Testis (tissue), 3 donors: ENCODE measurements around the gene SLC36A1. TPM values are rescaled to one million over a fixed set of nuclear protein-coding genes. Genes with fewer than 3 reads are reported as not detected.
A peak's percentile ranks its signal among the peaks of the same experiment; 100 is the strongest.

Source experiments
- DNase-seq: peaks from one replicate; pipeline ENCODE4 v3.0.0-alpha.2; 2019
- H3K27ac ChIP-seq, 2 donors: fragments of 200-600 bp; sonication (generic); one replicate each; pipeline ENCODE4 v1.5.1; 2019
- H3K27me3 ChIP-seq: fragments of 200-600 bp; sonication (generic); one replicate; pipeline ENCODE4 v1.5.1; 2019
- H3K36me3 ChIP-seq: fragments of 200-600 bp; sonication (generic); one replicate; pipeline ENCODE4 v1.5.1; 2017; ENCODE audit warnings: low read depth; ENCODE audit errors: missing control alignments
- H3K4me1 ChIP-seq: fragments of 200-600 bp; sonication (generic); one replicate; pipeline ENCODE4 v1.5.1; 2019
- H3K4me3 ChIP-seq, 2 donors: fragments of 200-600 bp; sonication (generic); one replicate each; pipeline ENCODE4 v1.5.1; 2017 to 2019
- H3K9me3 ChIP-seq: fragments of 200-600 bp; sonication (generic); one replicate; pipeline ENCODE4 v1.5.1; 2017
- POLR2A ChIP-seq: fragments of 450-650 bp; IDR thresholded peaks from one replicate; pipeline ENCODE4 v1.6.1; 2017; ENCODE audit warnings: antibody characterized with exemption, mild to moderate bottlenecking, moderate library complexity
- WGBS, 2 donors: methylation state at CpG; one replicate each; pipeline ENCODE4 v1.1.5; 2018; 5-methylcytosine and 5-hydroxymethylcytosine counted together
- intact Hi-C: fragments of 100-400 bp; cut with DNase I; formaldehyde crosslinking; loops from one replicate; pipeline ENCODE4 v1.15.1; 2023; ENCODE audit warnings: low total_unique reads
- polyA plus RNA-seq: library from polyadenylated mRNA; stranded (reverse); fragments of 350-450 nt; fragmentation: Illumina TruSeq; extraction: RNeasy Lipid Tissue Mini Kit (QIAGEN cat#74804); gene quantifications from one replicate; pipeline ENCODE4 v1.2.3, GENCODE V29; 2014; ENCODE audit warnings: low read depth, low replicate concordance; ENCODE audit not compliant: insufficient read depth
- total RNA-seq, 2 donors: library from RNA; depleted of rRNA; stranded (reverse); fragments of >200 nt; gene quantifications; one replicate each; pipeline ENCODE4 v1.2.3, GENCODE V29; 2016
- TF ChIP-seq, protein P1 (sequence below), 3 experiments: fragments of 450-650 bp in 2 of 3; fragments of 200-600 bp in 1 of 3; sonication (generic) in 1 of 3; IDR thresholded peaks; one replicate each; pipeline ENCODE4 v1.5.1; 2016 to 2019; ENCODE audit warnings: antibody characterized with exemption in 3 of 3, mild to moderate bottlenecking in 2 of 3, moderate library complexity in 1 of 3

SLC36A1 gene
- total and polyA plus RNA-seq, 3 donors from 2014 or later, result 31.2 to 33.4 (median 31.3) TPM

DNA sequence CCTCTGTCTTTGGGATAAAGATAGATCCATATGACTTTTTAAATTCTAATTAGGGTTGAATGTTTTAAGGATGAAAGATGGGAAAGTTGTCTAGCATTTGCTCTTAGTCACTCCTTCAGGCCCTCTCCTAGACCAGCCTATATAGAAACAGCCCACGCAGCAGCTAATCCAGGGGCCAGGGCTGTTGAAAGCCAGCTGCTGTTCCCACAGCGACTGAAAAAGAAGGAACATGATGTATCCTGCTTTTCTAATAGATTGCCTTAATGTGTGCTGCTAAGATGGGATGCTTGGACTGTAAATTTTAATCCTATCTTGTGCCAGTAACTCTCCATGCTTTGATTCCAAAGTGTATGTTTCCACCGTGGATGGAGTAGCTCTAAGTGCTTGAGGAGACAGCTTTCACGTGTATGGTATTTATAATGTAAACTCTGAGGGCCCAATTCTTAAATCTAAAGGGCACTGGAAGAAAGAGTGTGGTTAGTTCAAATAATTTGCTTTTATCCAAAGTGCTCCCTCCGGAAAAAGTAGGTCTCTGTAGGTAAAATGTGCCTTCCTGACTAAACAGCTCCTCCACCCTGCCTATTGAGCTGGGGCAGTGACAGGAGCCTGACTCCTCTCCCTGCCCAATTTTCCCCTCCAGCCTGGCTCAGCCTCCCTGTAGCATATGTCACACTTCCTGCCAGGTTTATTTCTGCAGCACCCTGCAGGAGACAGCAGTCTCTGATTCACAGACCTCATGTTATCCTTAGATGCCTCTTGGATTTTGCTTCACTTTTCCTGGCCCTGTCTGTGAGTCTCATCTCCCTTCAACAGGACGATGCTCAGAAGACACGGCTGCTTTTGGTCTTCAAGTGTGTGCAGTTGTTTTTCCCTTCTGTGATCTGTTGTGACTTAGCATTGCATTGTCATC is 33.2 kb downstream of the SLC36A1 start:
- Histone ChIP-seq H3K9me3 (no peaks in the 10 kb centered on the region), H3K36me3 (no peaks in the 10 kb centered on the region), H3K27ac (peak overlapping the region in 1 of 2 donors; percentile 62), H3K4me1 (peaks cover 6% of the 10 kb centered on the region), H3K4me3 (no peak overlapping the region), H3K27me3 (no peaks in the 10 kb centered on the region)
- intact Hi-C loops, result no loop called here
- DNase-seq, result peak; percentile 40
- 54 to 59% methylated on average over 7 of the region's 7 CpGs for WGBS, 2 donors
- TF ChIP-seq POLR2A, result no peak
- TF ChIP-seq, protein P1, sequence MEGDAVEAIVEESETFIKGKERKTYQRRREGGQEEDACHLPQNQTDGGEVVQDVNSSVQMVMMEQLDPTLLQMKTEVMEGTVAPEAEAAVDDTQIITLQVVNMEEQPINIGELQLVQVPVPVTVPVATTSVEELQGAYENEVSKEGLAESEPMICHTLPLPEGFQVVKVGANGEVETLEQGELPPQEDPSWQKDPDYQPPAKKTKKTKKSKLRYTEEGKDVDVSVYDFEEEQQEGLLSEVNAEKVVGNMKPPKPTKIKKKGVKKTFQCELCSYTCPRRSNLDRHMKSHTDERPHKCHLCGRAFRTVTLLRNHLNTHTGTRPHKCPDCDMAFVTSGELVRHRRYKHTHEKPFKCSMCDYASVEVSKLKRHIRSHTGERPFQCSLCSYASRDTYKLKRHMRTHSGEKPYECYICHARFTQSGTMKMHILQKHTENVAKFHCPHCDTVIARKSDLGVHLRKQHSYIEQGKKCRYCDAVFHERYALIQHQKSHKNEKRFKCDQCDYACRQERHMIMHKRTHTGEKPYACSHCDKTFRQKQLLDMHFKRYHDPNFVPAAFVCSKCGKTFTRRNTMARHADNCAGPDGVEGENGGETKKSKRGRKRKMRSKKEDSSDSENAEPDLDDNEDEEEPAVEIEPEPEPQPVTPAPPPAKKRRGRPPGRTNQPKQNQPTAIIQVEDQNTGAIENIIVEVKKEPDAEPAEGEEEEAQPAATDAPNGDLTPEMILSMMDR (IDR thresholded peaks at IDR 0.05), result no peak

DNA sequence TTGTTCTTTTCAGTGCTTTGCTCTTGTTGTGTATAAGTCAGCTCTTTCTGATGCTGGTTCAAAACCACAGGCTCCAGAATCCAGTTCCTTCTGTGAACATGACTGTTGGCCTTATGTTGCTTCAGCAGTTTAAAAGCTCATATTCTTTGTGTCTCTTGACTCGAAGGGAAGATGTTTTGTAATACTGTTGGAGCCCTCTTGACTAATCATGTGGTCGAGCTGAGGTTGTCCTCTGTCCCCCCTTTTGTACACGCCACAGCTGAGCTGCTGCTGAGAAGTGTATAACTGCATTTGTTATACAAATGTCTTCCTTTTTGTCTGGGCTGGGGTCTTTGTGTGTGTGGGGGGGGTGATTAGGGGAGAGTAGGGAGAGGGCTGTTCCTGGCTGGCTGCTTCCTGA is 35.8 kb downstream of the SLC36A1 start:
- no peaks in the 10 kb centered on the region for H3K9me3 ChIP-seq
- H3K36me3 ChIP-seq, result no peaks in the 10 kb centered on the region
- intact Hi-C loops, result no loop called here
- peaks cover 6% of the 10 kb centered on the region for H3K4me1 ChIP-seq
- TF ChIP-seq, protein P1 (IDR thresholded peaks at IDR 0.05), result no peak
- no peak for TF ChIP-seq POLR2A
- DNase-seq, result no peak
- H3K27ac ChIP-seq, result no peak overlapping the region
- no peaks in the 10 kb centered on the region for H3K27me3 ChIP-seq
- 71 to 98% methylated on average over 3 of the region's 3 CpGs for WGBS, 2 donors
- no peak overlapping the region for H3K4me3 ChIP-seq

DNA sequence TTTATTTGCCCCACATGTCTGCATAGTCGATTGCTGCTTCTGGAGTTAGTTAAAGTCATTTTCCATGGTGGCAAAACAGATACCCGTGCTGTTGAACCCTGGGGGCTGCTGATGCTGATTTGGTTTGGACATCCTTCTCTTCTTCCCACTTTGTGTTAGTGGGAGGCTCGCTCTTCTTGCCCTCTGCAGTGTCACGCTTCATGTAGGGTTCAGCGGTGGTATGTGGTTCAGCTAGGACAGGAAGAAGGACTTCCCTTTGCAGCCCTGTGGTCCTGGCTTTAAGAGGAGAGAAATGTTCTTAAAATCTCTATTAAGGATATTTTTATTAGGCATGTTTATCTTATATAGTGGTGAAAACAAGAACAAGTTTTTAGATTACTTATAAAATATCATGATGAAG is 36.2 kb downstream of the SLC36A1 start:
- Histone ChIP-seq H3K4me3 (no peak overlapping the region), H3K9me3 (no peaks in the 10 kb centered on the region), H3K4me1 (peaks cover 6% of the 10 kb centered on the region), H3K27ac (no peak overlapping the region), H3K27me3 (no peaks in the 10 kb centered on the region), H3K36me3 (no peaks in the 10 kb centered on the region)
- no peak for DNase-seq
- no peak for TF ChIP-seq POLR2A
- TF ChIP-seq, protein P1 (IDR thresholded peaks at IDR 0.05), result no peak
- intact Hi-C loops, result no loop called here
- WGBS, 2 donors, result 83 to 92% methylated on average over 5 of the region's 5 CpGs

DNA sequence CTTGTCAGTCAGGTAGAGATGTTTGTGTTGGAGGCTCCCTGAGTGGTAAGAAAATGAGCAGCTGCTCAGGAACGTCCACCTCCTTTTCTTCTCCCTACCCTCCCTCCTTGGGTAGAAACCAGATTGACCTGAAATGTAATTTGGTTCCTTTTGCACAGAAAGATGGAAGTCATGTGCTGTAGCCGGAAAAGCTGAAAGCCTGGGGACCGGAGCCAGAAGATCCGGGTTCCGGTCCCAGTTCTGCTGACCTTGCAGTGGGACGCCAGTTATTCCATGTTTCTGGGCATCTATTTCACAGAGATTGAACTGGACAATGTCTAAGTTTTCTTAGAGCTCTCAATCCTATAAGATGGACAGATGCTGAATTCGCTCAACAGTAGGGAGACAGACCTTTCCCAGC is 40.1 kb downstream of the SLC36A1 start:
- Histone ChIP-seq H3K4me3 (no peak overlapping the region), H3K27ac (no peak overlapping the region), H3K9me3 (no peaks in the 10 kb centered on the region), H3K36me3 (no peaks in the 10 kb centered on the region), H3K4me1 (no peaks in the 10 kb centered on the region), H3K27me3 (no peaks in the 10 kb centered on the region)
- intact Hi-C loops, result no loop called here
- no peak for DNase-seq
- 90 to 93% methylated on average over 7 of the region's 7 CpGs for WGBS, 2 donors
- TF ChIP-seq POLR2A, result no peak
- TF ChIP-seq, protein P1 (IDR thresholded peaks at IDR 0.05), result no peak
